HG03175 (cell line): ENCODE measurements around the gene EGFL6.
"Not testable (repeated sequence)": the region's sequence is repeated elsewhere in the genome, so short reads cannot be mapped to it uniquely, and the experiment has no call there.

ENCODE experiments used
- ATAC-seq: cut with Tn5 transposase; IDR thresholded peaks from one replicate; pipeline ENCODE4 v1.9.1; 2021; ENCODE audit warnings: mild to moderate bottlenecking, moderate library complexity; ENCODE audit not compliant: unreplicated experiment

EGFL6 gene

DNA sequence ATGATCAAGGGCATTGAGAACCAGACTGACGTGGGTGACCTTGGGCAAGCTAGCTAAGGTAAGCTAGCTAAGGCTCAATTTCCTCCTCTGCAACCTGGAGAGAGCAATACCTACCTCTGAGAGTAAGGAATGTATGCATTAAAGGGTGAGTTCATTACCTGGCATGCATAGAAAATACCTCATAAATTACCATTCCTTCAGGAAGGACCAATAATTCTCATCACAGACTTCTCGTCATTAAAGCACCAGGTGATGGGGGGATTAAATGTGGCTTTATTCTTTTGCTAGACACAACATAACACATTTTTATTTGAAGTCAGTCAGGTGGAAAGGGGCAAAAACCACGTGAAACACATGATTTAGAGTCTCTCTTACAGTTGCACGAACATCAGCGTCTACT is 21.5 kb downstream of the EGFL6 start:
- ATAC-seq, result no peak

DNA sequence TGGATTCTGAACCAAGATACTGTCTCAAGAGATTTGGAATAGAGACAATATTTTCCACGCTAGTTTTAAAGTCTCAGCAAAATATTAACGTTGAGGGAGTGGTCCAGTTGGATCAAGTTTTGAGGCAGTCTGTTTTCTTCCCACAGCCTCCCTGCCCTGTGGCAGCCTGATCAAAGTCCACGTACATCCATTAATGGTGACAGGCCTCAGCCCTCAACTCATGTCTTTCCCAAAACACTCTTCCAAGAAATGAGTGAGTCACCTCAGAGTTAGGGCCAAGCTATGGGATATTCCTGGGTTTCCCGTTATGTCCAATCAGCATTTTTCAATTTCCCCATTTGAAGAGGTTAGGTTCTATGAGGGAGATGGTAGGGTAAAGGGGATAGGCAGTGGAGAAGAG is 28.5 kb downstream of the EGFL6 start:
- no peak for ATAC-seq

DNA sequence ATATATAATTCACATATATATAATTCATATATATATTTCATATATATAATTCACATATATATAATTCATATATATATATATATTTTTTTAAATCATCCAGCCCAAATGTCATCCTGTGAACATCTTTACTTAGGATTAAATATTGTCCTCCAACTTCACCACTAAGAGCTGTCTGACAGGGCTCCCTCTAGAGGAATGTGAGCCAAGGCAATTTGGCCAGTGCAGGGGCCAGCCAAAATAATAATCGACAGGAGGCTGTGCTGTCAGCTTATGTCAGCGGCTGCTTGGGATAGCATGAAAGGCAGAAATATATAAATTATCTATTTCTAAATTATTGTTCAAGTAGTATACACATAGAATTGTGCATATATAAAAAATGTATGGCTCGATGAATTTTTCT is 29.5 kb downstream of the EGFL6 start:
- no peak for ATAC-seq

DNA sequence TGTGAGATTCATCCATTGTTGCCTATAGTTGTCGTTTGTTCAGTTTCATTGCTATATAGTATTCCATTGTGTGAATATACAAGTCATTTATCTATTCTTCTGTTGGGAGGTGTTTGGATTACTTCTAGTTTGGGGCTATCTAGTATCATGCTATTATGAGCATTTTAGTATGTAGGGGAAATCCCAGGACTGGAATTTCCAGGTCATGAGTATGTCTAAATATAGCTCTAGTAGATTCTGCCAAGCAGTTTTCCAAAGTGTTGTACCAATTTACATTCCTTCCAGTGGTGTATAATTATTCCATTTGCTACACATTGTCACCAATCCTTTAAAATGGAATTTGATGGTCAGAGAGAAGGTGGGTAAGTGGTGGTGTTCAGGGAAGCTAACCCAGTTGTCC is 30.1 kb downstream of the EGFL6 start:
- no peak for ATAC-seq

DNA sequence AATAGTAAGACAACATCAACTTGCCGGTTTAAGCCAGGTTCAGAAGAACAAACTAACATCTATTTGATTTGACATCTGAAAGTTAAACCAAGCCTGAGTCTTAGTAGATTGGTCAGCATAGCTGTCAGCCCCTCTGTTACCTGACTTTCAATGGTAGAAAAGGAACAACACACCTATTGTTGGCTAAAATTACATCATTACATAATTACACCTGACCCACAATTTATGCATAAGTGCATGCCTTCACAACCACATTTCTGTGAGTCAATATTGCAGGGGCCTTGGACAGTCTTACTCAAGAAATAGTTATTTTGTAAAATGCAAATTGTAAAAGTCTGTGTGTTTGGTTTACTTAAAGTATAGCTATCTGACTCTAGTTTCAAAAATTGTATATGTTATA is 36.2 kb downstream of the EGFL6 start:
- ATAC-seq, result no peak

DNA sequence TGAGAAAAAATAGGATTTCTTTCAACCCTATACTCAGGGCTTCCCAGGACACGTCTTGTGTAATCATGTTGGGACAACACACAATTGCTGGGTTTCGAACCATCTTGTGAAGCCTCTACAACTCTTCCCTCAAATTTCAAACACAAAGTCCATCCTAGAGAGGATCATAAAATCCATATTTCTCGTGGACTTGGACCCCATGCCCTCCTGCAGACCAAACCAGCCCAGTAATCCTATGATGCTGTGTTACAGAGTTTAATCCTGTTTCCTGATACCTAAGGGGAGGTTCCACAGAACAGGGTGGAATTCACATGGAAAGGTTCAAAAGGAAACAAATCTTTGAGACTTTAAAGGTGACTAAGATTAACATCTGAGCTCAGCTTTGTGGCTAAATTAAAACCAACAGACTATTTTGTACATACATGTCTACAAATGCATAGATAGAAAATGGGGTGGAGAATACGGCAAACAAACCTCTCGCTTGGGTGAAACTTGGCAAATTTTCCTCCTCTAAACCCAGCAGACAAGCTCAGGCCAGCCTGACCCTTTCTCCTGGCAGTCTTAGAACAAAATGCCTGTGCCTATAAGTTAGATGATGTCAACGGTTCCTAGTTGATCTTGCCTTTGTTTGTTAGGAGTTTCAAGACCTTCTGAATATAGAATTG is 38.1 kb downstream of the EGFL6 start:
- ATAC-seq, result no peak

DNA sequence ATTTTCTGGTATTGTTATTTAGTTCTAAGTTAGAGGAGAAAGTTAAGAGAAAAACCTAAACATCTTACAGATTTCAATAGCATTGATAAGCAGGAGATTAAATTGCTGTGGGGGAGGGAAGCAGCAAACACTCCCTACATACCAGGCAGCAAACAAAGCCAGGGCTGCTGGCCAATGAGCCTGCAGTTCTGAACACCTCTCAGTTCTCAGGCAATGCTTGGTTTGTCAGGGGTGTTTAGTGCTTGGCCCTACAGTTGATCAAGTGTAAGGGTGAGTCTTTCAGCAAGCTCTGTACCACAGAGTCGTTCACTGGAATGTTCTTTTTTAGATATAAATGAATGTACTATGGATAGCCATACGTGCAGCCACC is 38.6 kb downstream of the EGFL6 start:
- no peak for ATAC-seq

DNA sequence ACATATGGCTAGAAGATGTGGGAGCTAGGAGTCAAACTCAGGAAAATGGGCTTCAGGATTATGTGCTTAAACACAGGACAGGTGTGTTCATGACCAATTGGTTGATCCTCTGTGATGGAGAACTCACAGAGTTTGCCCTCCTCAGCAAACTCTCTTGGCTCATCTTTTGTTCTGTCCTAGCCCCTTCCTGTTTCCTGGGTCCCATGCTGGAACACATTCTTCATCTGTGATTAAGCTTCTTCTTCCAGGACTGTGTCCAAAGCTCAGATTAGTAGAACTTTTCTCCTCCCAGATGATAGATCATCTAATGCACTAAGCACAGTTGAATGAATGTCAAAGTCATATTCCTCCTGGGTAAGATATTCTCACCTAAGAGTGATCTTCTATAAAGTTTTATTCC is 44.8 kb downstream of the EGFL6 start:
- no peak for ATAC-seq

DNA sequence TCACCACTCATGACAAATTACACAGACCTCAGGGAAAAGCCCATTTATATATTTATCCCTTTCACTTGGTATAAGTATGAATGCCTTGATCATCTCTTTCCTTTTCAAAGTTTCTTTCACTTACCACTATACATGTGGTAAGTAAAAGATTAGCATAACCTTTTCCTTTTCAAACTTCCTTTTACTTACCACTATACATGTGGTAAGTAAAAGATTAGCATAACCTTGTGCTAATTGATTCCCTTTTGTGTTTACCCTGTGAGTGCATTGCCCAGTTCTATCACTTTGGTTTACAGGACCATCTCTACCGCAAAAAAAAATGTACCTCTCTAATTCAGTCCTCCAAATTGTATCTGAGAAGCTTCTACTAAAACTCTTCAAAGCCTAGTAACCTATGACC is 50.8 kb downstream of the EGFL6 start:
- no peak for ATAC-seq

DNA sequence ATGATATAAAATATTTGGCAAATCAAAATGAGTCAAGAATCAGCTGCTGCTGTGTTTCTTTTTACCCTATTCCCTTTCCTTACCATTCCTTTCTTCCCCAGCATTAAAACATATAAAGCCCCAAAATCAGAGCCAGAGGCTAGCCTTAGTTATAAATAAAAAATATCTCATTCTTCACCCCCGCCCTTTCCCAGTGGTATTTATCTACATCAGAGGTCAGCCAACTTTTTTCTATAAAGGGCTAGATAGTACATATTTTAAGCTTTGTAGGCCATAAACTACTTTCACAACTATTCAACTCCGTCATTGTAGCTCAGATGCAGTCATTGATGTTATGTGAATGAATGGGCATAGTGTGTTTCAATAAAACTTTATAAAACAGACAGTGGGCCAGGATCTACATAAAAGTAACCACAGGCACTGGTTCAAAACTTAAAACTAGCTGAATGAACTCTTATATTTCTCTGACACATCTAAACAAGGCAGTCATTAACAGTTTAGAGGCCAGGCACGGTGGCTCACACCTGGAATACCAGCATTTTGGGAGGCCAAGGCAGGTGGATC is 53.1 kb downstream of the EGFL6 start:
- no peak for ATAC-seq

DNA sequence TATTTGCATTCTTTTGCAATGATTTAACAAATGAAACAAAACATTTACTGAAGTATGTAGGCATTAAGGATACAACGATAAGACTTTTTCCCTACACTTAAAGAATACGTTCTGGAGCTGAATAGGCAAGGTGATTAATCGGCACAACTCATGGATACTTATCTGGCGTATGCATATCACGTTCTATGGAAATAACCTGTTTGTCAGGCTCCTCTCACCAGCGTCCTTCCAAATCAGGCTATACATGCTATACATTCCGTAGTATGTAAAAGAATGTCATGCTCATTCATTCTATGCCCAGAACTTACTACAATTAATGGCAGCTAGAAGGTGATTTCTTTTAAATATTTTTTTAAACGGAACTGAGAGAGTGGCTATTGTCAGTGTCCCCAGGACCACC is 57.9 kb downstream of the EGFL6 start:
- ATAC-seq, result no peak

DNA sequence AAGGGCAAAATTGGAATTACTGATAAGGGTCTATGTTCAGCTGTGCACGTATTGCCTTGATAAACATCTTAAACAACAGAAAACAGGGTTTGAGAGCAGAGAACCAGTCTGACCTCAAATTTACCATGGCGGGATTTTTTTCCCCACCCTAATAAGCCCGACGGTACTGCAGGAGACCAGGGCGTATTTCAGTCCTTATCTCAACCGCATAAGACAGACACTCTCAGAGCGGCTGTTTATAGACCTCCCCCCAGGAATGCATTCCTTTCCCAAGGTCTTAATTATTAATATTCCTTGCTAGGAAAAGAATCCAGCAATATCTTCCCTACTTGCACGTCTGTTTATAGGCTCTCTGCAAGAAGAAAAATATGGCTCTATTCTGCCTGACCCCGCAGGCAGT is 67.8 kb downstream of the EGFL6 start:
- not testable (repeated sequence) for ATAC-seq

DNA sequence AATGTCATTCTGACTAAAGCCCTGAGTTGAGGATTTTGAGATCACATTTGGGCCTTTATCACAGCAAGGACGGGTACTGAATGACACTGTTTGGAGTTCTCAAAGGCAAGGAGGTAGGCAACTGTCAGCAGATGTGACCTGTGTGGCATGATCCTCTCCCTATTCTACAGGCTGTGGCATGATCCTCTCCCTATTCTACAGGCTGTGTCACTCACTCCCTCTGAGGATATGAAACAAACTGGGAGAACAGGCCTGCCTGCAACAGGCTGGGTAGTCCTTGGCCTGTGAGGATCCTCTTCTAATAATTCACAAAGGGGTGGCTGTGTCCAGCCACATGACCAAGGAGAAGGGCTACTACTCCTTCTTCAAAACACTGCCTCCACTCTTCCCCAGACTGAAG is 68.6 kb downstream of the EGFL6 start:
- ATAC-seq, result no peak

DNA sequence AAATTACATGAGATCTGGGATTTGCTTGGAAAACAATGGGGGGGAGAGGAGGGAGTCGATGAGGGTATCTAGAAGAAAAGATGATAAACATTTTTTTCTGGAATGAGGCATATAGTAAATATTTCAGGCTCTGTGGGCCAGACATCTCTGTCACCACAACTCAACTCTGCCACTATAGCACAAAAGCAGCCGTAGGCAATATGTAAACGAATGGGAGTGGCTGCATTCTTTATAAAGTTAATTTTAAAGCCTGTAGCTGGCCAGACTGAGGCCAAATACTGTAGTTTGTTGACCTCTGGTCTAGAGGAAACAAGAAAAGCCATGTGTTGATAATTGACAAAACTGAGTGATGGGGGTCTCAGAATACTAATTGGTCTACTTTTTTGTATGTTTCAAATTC is 69.4 kb downstream of the EGFL6 start:
- no peak for ATAC-seq

DNA sequence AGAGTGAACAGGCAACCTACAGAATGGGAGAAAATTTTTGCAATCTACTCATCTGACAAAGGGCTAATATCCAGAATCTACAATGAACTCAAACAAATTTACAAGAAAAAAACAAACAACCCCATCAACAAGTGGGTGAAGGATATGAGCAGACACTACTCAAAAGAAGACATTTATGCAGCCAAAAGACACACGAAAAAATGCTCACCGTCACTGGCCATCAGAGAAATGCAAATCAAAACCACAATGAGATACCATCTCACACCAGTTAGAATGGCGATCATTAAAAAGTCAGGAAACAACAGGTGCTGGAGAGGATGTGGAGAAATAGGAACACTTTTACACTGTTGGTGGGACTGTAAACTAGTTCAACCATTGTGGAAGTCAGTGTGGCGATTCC is 72.3 kb downstream of the EGFL6 start:
- ATAC-seq, result not testable (repeated sequence)

DNA sequence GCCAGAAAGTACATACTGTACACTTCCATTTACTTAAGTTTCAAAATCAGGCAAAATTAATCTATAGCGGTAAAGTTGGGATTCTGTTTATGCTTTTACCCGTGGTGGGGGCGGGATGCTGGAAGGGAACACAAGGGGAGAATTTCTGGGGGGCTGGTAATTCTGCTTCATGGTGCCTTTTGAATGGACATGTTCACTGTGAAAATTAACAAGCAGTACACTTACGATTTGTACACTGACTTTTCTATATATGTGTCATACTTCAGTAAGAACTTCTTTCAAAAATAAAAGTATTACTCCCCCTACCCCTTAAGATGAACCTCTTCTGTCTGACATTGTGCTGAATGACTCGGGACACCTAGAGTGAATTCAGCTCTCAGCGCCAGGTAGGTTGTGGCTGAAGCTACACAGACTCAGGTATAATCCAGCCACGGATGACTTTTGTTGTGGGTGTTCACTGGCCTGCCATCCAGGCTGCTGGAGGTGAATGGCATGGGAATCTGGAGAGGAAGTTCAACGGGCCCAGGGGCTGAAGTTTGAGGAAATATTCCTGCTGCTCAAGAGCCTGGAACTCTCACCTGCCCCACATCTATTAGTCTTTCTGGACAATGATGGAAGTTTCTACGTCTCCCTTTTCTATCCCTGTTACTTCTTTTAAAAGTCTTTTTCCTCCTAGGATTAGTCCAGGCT is 76.2 kb downstream of the EGFL6 start:
- no peak for ATAC-seq

DNA sequence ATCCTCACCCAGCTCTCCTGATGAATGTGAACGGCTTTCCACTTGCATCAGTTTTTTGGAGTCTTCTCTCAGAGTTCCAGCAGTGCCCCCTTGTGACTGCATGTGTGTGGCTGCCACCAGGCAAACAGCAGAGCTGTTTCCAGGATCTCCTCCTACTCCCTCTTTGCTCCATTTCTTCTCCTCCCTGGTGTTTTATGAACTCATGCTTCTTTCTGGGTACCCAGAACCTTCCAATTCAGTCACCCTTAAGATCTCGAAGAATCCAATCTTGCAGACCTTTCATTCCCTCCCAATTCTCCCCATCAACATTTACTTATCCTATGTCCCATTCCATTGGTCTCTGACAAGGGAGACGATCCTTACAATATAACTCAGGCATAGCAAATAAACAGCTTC is 76.8 kb downstream of the EGFL6 start:
- no peak for ATAC-seq

DNA sequence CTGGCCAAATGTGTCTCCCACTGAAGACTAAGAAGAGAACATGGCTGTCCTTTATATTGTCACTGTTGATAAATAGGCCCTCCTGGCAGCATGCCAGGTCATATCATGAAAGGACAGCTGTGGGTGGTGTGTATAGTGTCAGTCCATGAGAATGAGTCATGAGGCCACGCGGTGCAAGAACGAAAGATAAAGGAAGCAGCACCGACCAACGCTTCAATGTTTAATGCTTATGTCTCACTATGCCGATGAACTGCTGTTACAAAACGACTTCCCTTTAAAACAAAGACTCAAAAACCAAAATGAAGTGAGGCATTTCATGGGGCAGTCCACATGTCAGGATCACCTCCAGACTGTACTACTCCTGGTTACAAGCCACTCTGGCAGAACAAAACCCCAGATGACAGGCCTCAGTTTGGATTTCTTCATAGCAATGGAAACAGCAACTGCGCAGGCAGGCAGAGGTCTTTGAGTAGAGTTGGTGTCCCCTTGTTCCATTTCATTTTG is 78.4 kb downstream of the EGFL6 start:
- no peak for ATAC-seq

DNA sequence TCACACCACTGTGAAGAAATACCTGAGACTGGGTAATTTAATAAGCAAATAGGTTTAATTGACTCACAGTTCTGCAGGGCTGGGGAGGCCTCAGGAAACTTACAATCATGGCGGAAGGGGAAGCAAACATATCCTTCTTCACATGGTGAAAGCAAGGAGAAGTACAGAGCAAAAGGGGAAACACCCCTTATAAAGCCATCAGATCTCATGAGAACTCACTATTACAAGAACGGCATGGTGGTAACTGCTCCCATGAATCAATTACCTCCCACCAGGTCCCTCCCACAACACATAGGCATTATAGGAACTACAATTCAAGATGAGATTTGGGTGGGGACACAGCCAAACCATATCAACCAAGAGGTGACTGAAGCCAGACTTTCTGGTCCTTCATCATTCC is 78.9 kb downstream of the EGFL6 start:
- not testable (repeated sequence) for ATAC-seq

DNA sequence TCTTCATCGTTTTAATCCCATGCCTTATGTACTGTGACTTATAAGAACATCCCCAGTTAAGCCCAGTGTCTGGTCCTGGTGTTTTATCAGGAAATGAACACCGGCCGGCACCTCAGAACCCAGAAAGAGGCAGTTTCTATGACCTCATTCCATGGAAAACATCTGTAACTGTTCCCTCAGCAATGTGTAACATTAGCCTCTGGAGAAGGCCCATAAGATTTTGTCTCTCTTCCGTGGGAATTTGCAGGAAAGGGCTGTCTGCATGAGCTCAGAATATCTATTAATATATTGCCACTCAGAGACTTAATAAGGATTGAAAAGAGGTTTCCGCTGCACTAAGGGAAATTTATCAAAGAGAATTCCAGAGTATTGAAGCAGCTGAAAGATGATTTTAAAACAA is 80.4 kb downstream of the EGFL6 start:
- no peak for ATAC-seq

DNA sequence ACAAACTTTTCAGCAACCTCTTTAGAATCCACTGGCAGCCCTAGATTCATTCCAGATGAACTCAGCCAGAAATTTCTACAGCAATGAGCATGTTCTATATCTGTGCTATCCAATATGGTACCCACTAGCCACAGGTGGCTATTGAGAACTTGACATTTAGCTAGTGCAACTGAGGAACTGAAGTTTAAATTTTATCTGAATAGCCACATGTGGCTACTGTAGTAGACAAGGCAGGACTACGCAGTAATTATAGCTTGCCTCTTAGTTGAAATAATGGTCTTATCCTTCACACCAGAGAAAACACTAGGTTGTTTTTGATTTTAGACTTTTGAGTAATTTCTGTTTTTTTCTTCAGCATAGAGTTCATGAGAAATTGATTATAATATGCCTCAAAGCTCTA is 80.9 kb downstream of the EGFL6 start:
- ATAC-seq, result no peak

DNA sequence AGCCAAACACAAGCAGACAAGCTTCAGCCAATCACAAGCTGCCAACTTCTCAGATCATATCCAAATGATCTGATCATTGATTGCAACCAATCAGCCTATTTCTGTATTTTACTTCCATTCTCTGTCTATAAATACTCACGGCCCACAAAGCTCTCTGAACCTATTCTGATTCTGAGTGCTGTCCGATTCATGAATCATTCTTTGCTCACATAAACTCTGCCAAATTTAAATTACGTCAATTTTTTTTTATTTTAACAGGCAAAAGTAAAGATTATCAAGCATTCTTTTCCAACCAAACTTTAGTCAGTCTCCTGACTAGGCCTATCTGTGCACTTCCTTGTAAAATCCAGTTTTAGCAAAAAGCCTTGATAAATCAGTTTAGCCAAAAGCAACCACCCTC is 81.7 kb downstream of the EGFL6 start:
- no peak for ATAC-seq
